ENCODE data around the gene MUC20. TPM values are rescaled to one million over a fixed set of nuclear protein-coding genes. Genes with fewer than 3 reads are reported as not detected.
"Not testable (repeated sequence)": the region's sequence is repeated elsewhere in the genome, so short reads cannot be mapped to it uniquely, and the experiment has no call there.

The MUC20 gene
- total RNA-seq, 1 donor from 2014 or later, result 0.21 TPM

GRCh38 chr3:195732940-195733339 is 12.2 kb downstream of the MUC20 start:
- H3K4me3 Mint-ChIP-seq (ENCODE audit: unreplicated experiment), result no peak overlapping the region
- no peak overlapping the region for H3K27ac Mint-ChIP-seq (ENCODE audit: unreplicated experiment)
- H3K27me3 Mint-ChIP-seq (ENCODE audit: unreplicated experiment), result peaks cover 5% of the 10 kb centered on the region
- H3K9me3 Mint-ChIP-seq (ENCODE audit: unreplicated experiment), result no peaks in the 10 kb centered on the region
- TF ChIP-seq, protein P1, sequence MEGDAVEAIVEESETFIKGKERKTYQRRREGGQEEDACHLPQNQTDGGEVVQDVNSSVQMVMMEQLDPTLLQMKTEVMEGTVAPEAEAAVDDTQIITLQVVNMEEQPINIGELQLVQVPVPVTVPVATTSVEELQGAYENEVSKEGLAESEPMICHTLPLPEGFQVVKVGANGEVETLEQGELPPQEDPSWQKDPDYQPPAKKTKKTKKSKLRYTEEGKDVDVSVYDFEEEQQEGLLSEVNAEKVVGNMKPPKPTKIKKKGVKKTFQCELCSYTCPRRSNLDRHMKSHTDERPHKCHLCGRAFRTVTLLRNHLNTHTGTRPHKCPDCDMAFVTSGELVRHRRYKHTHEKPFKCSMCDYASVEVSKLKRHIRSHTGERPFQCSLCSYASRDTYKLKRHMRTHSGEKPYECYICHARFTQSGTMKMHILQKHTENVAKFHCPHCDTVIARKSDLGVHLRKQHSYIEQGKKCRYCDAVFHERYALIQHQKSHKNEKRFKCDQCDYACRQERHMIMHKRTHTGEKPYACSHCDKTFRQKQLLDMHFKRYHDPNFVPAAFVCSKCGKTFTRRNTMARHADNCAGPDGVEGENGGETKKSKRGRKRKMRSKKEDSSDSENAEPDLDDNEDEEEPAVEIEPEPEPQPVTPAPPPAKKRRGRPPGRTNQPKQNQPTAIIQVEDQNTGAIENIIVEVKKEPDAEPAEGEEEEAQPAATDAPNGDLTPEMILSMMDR (IDR thresholded peaks at IDR 0.05; ENCODE audit: unreplicated experiment), result no peak
- H3K4me1 Mint-ChIP-seq (ENCODE audit: unreplicated experiment), result no peaks in the 10 kb centered on the region
- DNase-seq (ENCODE audit: low spot score), result no peak
- H3K36me3 Mint-ChIP-seq (ENCODE audit: low read depth, unreplicated experiment), result no peaks in the 10 kb centered on the region

GRCh38 chr3:195735036-195735695 is 14.4 kb downstream of the MUC20 start:
- H3K4me1 Mint-ChIP-seq (ENCODE audit: unreplicated experiment), result no peaks in the 10 kb centered on the region

GRCh38 chr3:195736866-195737490 is 16.2 kb downstream of the MUC20 start:
- TF ChIP-seq, protein P1 (IDR thresholded peaks at IDR 0.05; ENCODE audit: unreplicated experiment), result no peak
- DNase-seq (ENCODE audit: low spot score), result no peak
- Mint-ChIP-seq H3K27ac (ENCODE audit: unreplicated experiment) (no peak overlapping the region), H3K4me3 (ENCODE audit: unreplicated experiment) (no peak overlapping the region), H3K36me3 (ENCODE audit: low read depth, unreplicated experiment) (peaks cover 4% of the 10 kb centered on the region), H3K4me1 (ENCODE audit: unreplicated experiment) (no peaks in the 10 kb centered on the region), H3K9me3 (ENCODE audit: unreplicated experiment) (no peaks in the 10 kb centered on the region), H3K27me3 (ENCODE audit: unreplicated experiment) (peaks cover 7% of the 10 kb centered on the region)

More at GRCh38 chr3:195735036-195735695, 14.4 kb downstream of the MUC20 start:
- Mint-ChIP-seq H3K9me3 (ENCODE audit: unreplicated experiment) (no peaks in the 10 kb centered on the region), H3K4me3 (ENCODE audit: unreplicated experiment) (no peak overlapping the region), H3K27ac (ENCODE audit: unreplicated experiment) (no peak overlapping the region), H3K36me3 (ENCODE audit: low read depth, unreplicated experiment) (peaks cover 4% of the 10 kb centered on the region), H3K27me3 (ENCODE audit: unreplicated experiment) (peaks cover 5% of the 10 kb centered on the region)
- TF ChIP-seq, protein P1 (IDR thresholded peaks at IDR 0.05; ENCODE audit: unreplicated experiment), result no peak
- DNase-seq (ENCODE audit: low spot score), result no peak

DNA sequence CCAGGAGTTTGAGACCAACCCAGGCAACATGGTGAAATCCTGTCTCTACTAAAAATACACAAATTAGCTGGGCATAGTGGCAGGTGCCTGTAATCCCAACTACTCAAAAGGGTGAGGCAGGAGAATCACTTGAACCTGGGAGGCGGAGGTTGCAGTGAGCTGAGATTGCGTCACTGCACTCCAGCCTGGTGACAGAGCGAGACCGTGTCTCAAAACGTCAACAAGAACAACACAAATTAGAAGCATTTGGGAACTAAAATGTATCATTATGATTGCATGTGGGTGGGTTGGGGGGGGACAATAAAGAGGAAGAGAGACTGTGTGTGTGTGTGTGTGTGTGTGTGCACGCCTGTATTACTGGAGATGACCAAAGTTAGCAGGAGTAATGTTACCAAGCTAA is 17.0 kb downstream of the MUC20 start:
- not testable (repeated sequence) for H3K27ac Mint-ChIP-seq (ENCODE audit: unreplicated experiment); H3K27me3 Mint-ChIP-seq (ENCODE audit: unreplicated experiment); H3K4me3 Mint-ChIP-seq (ENCODE audit: unreplicated experiment); H3K4me1 Mint-ChIP-seq (ENCODE audit: unreplicated experiment); H3K9me3 Mint-ChIP-seq (ENCODE audit: unreplicated experiment); DNase-seq (ENCODE audit: low spot score); H3K36me3 Mint-ChIP-seq (ENCODE audit: low read depth, unreplicated experiment)

DNA sequence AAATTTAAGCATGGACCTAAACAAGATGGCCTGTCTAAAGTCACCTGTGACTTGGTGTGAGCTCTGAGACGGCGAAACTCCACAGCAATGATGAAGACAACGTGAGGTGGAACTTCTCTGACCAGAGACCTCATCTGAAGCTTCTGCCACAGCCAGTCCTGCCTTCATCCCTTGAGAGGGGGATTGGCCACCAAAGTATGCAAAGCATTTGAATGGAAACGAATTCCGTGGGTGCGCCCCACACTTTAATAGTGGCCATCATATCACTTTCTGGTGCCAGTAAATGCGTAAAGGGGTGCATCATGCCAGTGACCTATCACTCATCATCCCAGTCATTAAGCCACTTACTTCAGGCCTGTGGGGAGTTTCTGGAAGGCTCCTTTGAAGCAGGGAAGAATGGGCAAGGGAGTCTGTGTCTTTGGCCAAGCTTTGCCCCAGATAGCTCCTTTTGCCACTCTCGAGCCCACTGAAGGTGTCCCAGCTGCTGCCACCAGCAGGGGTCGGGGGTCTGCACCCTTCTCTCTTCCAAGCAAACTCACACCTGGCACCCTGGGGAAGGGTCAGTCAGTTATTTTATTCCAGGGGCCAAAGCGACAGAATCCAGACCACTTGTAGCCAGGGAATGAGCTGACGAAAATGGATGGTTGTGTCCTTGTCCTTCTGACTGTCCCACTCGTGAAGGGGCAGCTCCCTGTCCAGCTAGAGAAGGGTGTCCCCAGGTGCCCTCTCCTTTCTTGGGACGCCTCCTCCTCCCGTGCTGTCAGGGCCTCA is 17.7 kb downstream of the MUC20 start:
- Mint-ChIP-seq H3K27ac (ENCODE audit: unreplicated experiment) (no peak overlapping the region), H3K9me3 (ENCODE audit: unreplicated experiment) (no peaks in the 10 kb centered on the region), H3K4me3 (ENCODE audit: unreplicated experiment) (no peak overlapping the region), H3K36me3 (ENCODE audit: low read depth, unreplicated experiment) (peaks cover 4% of the 10 kb centered on the region), H3K27me3 (ENCODE audit: unreplicated experiment) (peaks cover 6% of the 10 kb centered on the region), H3K4me1 (ENCODE audit: unreplicated experiment) (no peaks in the 10 kb centered on the region)
- DNase-seq (ENCODE audit: low spot score), result no peak
- TF ChIP-seq, protein P1 (IDR thresholded peaks at IDR 0.05; ENCODE audit: unreplicated experiment), result no peak

Data from endothelial cell (in vitro differentiated cells).